ENCODE results near the gene RAB28.

DNA sequence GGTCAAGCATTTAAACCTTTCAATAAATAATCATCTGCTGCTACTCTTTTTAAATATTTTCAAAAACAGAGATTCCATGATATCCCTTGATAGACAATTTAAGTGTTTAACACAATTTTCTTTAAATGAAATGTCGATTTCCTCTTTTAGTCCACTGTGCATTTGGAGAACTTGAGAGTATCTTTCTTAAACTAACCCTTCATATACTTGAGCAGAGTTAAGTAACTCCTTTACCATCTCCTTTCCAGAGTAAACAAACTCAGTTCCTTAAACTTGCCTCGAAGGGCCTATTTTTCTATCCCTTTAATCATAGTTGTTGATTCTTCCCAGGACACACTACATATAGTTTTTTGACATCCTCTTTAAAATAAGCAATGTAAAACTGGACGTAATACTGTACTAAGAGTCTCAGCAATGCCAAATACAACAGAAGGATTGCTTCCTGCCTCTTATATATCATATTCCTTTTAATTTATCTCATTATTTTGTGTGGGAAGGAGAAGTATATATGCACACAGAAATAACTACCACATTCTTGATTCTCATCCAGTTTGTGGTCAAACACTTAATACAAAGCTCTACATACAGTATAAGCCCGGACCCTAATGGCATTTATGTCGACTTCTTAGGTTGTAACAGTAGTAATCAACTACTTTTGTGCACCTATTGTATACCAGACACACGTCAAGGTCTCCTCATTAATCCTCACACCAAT is 22.8 kb downstream of the RAB28 start:
- TF ChIP-seq POLR2A (IDR thresholded peaks at IDR 0.05; ENCODE audit: extremely low read depth, insufficient read length): no peak
- TF ChIP-seq, protein P1, sequence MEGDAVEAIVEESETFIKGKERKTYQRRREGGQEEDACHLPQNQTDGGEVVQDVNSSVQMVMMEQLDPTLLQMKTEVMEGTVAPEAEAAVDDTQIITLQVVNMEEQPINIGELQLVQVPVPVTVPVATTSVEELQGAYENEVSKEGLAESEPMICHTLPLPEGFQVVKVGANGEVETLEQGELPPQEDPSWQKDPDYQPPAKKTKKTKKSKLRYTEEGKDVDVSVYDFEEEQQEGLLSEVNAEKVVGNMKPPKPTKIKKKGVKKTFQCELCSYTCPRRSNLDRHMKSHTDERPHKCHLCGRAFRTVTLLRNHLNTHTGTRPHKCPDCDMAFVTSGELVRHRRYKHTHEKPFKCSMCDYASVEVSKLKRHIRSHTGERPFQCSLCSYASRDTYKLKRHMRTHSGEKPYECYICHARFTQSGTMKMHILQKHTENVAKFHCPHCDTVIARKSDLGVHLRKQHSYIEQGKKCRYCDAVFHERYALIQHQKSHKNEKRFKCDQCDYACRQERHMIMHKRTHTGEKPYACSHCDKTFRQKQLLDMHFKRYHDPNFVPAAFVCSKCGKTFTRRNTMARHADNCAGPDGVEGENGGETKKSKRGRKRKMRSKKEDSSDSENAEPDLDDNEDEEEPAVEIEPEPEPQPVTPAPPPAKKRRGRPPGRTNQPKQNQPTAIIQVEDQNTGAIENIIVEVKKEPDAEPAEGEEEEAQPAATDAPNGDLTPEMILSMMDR (IDR thresholded peaks at IDR 0.05; ENCODE audit: low read depth, low read length): no peak
